ENCODE data around the gene ERGIC3.

DNA sequence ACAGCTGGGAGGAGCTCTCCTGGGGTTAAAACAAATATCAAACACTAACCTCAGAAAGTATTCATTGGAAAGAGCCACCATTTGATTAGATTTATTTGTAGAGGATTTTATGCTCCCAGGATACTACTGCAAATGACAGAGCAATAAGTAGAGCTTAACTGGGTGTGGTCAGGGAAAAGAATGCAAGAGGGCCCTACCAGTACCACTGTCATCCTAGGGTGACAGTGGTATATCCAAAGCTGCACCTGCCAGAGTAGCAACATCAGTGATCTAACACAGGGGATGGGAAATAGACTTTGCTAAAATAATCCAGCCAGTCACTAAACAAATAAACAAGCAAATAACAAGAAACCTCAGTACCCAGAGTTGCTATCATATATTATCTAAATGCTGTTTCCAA is 29.7 kb downstream of the ERGIC3 start:
- TF ChIP-seq, protein P1, sequence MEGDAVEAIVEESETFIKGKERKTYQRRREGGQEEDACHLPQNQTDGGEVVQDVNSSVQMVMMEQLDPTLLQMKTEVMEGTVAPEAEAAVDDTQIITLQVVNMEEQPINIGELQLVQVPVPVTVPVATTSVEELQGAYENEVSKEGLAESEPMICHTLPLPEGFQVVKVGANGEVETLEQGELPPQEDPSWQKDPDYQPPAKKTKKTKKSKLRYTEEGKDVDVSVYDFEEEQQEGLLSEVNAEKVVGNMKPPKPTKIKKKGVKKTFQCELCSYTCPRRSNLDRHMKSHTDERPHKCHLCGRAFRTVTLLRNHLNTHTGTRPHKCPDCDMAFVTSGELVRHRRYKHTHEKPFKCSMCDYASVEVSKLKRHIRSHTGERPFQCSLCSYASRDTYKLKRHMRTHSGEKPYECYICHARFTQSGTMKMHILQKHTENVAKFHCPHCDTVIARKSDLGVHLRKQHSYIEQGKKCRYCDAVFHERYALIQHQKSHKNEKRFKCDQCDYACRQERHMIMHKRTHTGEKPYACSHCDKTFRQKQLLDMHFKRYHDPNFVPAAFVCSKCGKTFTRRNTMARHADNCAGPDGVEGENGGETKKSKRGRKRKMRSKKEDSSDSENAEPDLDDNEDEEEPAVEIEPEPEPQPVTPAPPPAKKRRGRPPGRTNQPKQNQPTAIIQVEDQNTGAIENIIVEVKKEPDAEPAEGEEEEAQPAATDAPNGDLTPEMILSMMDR (IDR thresholded peaks at IDR 0.05; ENCODE audit: low read depth, low read length, poor library complexity, severe bottlenecking): no peak
- no peak for TF ChIP-seq EZH2phosphoT487 (IDR thresholded peaks at IDR 0.05; ENCODE audit: borderline replicate concordance, low read length)
